PFSK-1 (cell line): Measurements from ENCODE around the gene SYNE1.

Source experiments
- POLR2AphosphoS5 ChIP-seq: IDR thresholded peaks from 2 replicates; pipeline ENCODE4 v1.6.1; 2012; ENCODE audit warnings: low read depth, mild to moderate bottlenecking, control low read depth, low read length, moderate library complexity
- TAF1 ChIP-seq: IDR thresholded peaks from 2 replicates; pipeline ENCODE4 v1.6.1; 2012; ENCODE audit warnings: low read length, control low read depth, borderline replicate concordance; ENCODE audit not compliant: insufficient read depth
- TF ChIP-seq, protein P1 (sequence below), 2 experiments: IDR thresholded peaks; 2 replicates each; pipeline versions ENCODE4 v1.6.1 to v1.8.0; 2011 to 2012; ENCODE audit warnings: low read depth in 2 of 2, low read length in 2 of 2, control low read depth in 1 of 2, inconsistent platforms in 1 of 2, mild to moderate bottlenecking in 1 of 2, moderate library complexity in 1 of 2; ENCODE audit not compliant: insufficient read depth in 1 of 2

- TF ChIP-seq, protein P1, sequence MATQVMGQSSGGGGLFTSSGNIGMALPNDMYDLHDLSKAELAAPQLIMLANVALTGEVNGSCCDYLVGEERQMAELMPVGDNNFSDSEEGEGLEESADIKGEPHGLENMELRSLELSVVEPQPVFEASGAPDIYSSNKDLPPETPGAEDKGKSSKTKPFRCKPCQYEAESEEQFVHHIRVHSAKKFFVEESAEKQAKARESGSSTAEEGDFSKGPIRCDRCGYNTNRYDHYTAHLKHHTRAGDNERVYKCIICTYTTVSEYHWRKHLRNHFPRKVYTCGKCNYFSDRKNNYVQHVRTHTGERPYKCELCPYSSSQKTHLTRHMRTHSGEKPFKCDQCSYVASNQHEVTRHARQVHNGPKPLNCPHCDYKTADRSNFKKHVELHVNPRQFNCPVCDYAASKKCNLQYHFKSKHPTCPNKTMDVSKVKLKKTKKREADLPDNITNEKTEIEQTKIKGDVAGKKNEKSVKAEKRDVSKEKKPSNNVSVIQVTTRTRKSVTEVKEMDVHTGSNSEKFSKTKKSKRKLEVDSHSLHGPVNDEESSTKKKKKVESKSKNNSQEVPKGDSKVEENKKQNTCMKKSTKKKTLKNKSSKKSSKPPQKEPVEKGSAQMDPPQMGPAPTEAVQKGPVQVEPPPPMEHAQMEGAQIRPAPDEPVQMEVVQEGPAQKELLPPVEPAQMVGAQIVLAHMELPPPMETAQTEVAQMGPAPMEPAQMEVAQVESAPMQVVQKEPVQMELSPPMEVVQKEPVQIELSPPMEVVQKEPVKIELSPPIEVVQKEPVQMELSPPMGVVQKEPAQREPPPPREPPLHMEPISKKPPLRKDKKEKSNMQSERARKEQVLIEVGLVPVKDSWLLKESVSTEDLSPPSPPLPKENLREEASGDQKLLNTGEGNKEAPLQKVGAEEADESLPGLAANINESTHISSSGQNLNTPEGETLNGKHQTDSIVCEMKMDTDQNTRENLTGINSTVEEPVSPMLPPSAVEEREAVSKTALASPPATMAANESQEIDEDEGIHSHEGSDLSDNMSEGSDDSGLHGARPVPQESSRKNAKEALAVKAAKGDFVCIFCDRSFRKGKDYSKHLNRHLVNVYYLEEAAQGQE (IDR thresholded peaks at IDR 0.05; ENCODE audit: insufficient read depth in 1 of 2, low read depth in 2 of 2, low read length in 2 of 2): no peak
- no peak for TF ChIP-seq POLR2AphosphoS5
- no peak for TF ChIP-seq TAF1
Measured at GRCh38 chr6:152220786-152221185, 416.4 kb downstream of the SYNE1 start.
